Endometrial microvascular endothelial cells (primary cell): ENCODE measurements around the gene CMAS. TPM values are rescaled to one million over a fixed set of nuclear protein-coding genes. Genes with fewer than 3 reads are reported as not detected.
"Not testable (repeated sequence)": the region's sequence is repeated elsewhere in the genome, so short reads cannot be mapped to it uniquely, and the experiment has no call there.

Source experiments
- in situ Hi-C: cut with HindIII; loops from 2 replicates; pipeline ENCODE4 v1.10.0; 2017; ENCODE audit warnings: low sequenced_read_pairs, low pct_unique_long_range_greater_than_20kb; ENCODE audit errors: inconsistent ontology term
- total RNA-seq: library from RNA; depleted of rRNA; stranded (reverse); fragments of >200 nt; gene quantifications from one replicate; pipeline ENCODE4 v1.2.3, GENCODE V29; 2015; ENCODE audit errors: inconsistent ontology term

The CMAS gene
- total RNA-seq = 34.7 TPM

DNA sequence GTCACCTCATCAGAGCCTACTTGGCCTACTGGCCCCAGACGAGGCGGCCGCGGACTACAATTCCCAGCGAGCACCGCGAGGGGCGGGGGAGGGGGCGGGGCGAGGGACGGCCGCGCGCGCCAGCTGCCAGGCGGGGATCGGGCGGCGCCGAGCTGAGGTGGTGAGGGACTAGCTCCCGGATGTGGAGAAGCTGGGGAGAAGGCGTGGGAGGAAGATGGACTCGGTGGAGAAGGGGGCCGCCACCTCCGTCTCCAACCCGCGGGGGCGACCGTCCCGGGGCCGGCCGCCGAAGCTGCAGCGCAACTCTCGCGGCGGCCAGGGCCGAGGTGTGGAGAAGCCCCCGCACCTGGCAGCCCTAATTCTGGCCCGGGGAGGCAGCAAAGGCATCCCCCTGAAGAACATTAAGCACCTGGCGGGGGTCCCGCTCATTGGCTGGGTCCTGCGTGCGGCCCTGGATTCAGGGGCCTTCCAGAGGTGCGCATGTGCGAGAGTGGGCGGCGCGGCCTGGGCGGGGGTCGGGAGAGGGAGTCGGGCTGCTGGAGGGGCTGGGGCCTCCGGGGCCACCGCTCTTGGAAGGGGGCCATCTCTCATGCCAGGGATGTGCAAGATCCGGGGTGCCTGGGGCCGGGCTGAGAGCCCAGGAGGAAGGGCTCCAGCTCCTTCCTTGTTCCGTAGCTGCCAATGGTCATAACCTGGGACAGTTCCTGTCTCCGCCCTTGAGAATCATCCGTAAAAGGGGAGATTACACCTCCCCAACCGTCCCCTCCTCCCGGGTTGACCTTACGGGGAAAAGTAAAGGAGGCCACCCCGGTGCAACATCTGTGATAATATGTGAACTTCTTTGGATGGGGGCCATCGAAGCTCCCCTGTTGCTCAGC lies at the start of gene CMAS:
Gene CMAS, plus strand, starts transcription at position 129 of the 878 bp plus-strand sequence. Its CDS starts 86 bp downstream, at position 215.
- in situ Hi-C loops = no loop called here

- in situ Hi-C loops = no loop called here
These were observed 47.7 kb upstream of the CMAS start for GRCh38 chr12:21998295-21998694.

DNA sequence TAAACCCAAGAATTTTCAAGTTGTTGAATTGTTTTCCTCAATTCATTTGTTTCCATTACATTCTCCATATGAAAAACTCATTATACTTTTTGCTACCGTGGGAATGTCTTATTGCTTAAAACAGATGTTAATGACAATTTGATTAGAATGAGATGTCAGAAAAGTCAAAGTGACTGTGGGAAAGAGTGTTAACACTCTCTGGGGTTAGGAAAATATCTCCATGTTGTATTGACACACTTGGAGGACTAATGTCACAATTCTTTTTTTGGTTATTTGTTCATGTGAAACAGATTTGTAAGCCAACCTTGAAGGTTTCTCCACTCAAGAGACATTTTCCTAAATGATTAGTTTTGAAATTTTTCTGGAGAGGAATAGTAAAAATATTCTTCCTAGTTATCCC lies 47.2 kb upstream of the CMAS start:
- in situ Hi-C loops = no loop called here

DNA sequence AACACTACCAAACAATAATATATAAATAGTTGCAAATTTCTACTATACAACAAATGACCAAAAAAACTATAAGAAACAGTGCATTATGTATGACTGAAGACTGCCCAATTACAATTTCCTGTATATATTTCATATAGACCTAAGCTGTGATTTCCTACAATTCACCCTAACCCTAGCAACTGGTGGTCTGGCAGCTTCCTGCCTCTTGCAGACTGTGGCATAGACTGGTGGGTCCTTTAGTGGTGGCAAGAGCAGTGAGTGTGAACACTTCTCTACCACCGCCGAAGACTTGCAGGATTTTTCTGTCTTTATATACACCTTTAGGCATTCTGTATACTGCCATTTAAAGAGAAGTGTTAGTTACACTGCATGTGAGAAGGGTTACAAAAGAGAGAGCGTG lies 43.6 kb upstream of the CMAS start:
- in situ Hi-C loops = no loop called here

GRCh38 chr12:22007794-22008193 lies 38.2 kb upstream of the CMAS start:
- in situ Hi-C loops = not testable (repeated sequence)

GRCh38 chr12:22008196-22008595 lies 37.8 kb upstream of the CMAS start:
- in situ Hi-C loops = no loop called here

- in situ Hi-C loops = no loop called here
These were observed 31.8 kb upstream of the CMAS start for GRCh38 chr12:22014041-22014782.

DNA sequence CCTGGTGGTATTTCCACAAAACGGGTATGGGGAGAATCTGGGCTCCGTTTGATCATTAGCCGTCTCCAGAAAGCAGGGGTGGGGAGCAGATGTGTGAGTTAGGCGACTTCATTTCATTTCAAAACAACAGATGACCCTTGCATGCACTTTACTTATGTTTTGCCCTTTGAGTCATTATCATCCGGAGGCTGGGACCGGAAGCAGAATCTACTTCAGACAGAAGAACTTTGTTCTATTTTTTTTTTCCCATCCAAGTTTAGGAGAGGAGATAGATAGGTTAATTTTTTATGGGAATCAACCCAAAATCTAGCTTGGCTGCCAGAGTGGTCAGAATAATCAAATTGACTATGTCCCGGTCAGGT lies 31.3 kb upstream of the CMAS start:
- in situ Hi-C loops = no loop called here

DNA sequence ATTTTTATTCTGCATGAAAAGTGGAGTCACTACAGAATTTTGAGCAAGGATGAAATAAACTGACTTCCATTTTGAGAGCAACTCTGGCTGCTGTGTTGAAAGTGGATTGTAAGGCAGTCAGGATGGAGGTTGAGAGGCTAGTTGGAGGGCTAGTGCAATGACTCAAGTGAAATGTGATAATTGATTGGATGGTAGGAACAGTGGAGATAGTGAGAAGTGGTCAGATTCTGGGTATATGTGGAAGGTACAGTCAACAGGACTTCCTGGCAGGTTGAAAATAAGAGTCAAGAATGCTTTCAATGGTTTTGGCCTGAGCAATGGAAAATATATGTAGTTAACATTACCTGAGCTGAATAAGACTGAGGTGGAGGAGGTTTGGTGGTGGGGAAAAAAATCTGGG lies 29.0 kb upstream of the CMAS start:
- in situ Hi-C loops = no loop called here

DNA sequence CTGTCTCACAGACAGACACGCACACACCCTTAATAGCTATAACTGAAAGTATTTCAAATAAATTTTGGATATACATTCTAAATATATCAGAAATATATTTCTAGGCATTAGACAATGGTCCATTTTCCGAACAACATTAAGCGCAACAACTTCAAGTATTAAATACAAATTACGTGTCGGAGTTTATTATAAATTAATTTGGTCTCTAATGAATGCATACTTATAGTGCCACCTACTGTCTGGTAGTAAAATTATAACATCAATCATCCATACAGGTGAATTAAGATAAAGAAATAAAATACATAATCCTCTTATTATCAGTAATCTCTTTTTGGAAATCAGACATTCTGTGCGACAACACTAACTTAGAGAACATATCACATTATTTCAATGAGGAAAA lies 27.2 kb upstream of the CMAS start:
- in situ Hi-C loops = no loop called here

GRCh38 chr12:22023489-22023888 lies 22.5 kb upstream of the CMAS start:
- in situ Hi-C loops = not testable (repeated sequence)

DNA sequence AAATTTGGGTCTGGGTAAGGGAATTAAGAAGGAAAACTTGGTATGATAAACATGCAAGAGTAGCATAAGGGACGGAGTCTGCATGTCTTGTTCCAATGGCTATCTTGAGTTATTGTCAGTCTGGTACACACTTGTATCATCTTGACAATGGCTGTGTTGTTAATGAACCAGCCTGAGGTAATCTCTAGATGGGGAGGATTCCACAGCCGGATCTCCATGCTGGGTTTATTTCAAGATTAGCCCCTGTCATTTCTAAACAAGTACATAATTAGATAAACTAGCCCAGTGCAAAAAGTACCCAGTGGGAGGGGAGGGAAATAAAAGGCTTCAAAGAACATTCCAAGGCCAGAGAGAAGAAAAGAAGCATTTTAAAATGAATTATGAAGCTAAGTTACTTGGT lies 16.5 kb upstream of the CMAS start:
- in situ Hi-C loops = no loop called here

GRCh38 chr12:22029991-22030390 lies 16.0 kb upstream of the CMAS start:
- in situ Hi-C loops = no loop called here

- in situ Hi-C loops = no loop called here
These were observed 13.3 kb upstream of the CMAS start for GRCh38 chr12:22032732-22033131.

DNA sequence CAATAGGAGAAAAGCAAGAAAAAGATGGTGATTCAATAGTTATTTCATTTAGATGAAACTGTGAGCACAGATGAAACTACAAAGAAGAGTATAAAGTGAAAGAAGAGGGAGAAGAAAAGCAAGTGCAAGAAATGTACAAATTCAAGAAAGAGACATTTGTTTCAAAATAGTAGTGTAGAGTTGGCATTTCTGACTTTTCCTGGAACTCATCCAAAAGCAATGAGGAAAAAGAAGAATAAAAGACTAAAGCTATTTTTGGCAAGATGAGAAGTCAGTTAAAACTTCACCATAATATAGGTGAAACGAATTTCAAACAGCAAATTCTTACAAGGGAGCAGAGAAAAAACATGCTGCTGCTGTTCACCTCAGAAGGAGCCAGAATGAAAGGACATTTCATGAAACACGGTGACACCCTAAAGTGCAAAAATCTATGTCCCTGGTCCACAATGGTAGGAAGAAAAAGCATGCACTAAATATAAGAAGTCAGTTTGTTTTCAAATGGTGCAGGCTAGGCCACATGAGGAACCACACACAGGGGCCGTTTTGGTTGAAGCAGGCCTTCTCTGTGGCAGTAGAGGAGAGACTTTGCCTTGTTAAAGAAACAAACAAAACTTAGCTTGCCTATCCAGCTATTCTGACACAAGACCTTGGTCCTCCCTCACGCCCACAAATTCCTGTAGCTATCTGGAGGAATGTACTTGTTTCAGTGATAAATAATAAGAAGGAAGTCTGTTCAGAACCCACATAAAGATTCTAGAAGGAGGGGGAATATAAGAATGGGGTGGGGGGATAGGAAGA lies 11.1 kb upstream of the CMAS start:
- in situ Hi-C loops = no loop called here

DNA sequence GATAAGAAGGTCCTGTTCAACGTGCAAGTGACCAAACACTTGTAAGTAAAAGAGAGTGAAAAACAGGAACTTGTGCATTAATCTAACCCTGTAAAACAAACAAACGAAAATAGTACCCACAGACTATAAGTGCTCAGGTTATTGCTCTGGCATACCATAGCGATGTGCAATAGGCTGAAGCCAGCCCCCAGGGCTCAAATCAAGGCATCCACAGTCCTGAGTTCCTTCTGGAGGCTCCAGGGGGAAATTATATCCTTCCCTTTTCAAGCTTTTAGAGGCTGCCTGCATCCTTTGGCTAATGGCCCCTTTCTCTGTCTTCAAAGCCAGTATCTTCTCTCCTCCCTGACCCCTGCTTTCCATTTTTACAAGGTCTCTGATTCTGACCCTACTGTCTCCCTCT lies 8.1 kb upstream of the CMAS start:
- in situ Hi-C loops = no loop called here

DNA sequence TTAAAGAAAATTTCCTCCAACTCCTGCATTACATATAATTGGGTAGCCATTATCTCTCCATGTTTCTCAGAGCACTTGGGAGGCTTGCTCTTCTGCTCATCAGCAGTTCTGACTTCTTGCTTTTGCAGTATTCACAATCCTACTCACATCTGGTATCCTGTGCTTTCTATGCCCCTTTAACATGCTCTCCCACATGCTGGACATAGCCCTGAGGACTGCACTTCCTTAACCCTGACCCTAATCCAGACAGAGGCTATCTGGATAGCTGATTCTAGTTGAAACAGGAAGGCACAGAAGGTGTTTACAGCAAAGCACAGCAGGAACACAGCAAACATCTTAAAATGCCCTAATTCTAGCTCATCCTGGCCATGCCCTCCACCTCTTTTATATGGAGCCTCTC lies 7.3 kb upstream of the CMAS start:
- in situ Hi-C loops = no loop called here

DNA sequence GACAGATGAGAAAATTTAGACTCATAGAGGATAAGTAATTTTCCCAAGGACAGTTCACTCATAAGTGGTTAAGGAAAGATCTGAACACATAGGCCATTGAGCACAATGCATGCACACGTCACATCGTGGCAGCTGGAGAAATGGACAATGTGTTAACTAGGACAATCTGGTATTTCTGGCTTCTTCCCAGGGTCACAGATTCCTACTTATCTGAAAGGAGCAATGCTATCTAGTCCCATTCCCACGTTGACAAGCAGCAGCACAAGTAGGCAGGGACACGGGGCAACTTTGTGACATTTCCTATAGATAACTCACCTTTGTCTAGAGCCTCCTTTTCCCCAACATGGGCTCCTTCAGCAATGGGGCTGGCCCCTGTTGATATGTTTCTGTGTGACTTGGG lies 6.7 kb upstream of the CMAS start:
- in situ Hi-C loops = no loop called here

- in situ Hi-C loops = no loop called here
These were observed 2.9 kb upstream of the CMAS start for GRCh38 chr12:22042976-22043669.
